Fibroblast of villous mesenchyme (primary cell): ENCODE measurements around the gene OSBPL3. TPM values are rescaled to one million over a fixed set of nuclear protein-coding genes. Genes with fewer than 3 reads are reported as not detected.
A peak's percentile ranks its signal among the peaks of the same experiment; 100 is the strongest.

Experiments used
- DNase-seq: peaks from one replicate; pipeline ENCODE4 v3.0.0-alpha.2; 2010; ENCODE audit warnings: low read depth
- H3K4me3 ChIP-seq: 2 replicates; pipeline ENCODE4 v1.5.1; 2011; ENCODE audit warnings: low read depth, mild to moderate bottlenecking, low read length
- total RNA-seq: library from RNA; depleted of rRNA; stranded (reverse); fragments of >200 nt; gene quantifications from 2 replicates; pipeline ENCODE4 v1.2.3, GENCODE V29; 2012
- TF ChIP-seq, protein P1 (sequence below): IDR thresholded peaks from 2 replicates; pipeline ENCODE4 v1.5.1; 2012; ENCODE audit warnings: low read depth, mild to moderate bottlenecking, low read length; ENCODE audit not compliant: insufficient read depth

OSBPL3 gene
- total RNA-seq, 1 donor: 39.3 TPM

DNA sequence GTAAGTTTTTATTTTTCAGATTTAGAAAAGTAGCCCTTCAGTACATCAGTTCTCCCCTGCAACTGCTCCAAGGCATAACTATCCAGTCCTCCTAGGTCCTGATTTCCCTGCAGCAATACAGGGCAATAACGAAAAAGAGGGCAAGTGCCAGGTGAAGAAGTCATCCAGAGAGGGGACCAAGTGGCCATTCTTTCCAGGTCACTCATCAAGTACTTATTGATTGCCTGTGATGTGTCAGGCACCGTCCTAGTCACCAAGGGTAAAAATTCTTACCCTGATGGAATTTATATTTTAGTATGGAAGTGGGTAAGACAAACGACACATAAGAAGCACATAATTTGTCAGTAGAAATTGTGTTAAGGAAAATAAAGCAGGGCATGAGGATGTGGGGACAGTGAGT is 155.6 kb downstream of the OSBPL3 start:
- DNase-seq: no peak
- TF ChIP-seq, protein P1, sequence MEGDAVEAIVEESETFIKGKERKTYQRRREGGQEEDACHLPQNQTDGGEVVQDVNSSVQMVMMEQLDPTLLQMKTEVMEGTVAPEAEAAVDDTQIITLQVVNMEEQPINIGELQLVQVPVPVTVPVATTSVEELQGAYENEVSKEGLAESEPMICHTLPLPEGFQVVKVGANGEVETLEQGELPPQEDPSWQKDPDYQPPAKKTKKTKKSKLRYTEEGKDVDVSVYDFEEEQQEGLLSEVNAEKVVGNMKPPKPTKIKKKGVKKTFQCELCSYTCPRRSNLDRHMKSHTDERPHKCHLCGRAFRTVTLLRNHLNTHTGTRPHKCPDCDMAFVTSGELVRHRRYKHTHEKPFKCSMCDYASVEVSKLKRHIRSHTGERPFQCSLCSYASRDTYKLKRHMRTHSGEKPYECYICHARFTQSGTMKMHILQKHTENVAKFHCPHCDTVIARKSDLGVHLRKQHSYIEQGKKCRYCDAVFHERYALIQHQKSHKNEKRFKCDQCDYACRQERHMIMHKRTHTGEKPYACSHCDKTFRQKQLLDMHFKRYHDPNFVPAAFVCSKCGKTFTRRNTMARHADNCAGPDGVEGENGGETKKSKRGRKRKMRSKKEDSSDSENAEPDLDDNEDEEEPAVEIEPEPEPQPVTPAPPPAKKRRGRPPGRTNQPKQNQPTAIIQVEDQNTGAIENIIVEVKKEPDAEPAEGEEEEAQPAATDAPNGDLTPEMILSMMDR: no peak
- H3K4me3 ChIP-seq: no peak overlapping the region

DNA sequence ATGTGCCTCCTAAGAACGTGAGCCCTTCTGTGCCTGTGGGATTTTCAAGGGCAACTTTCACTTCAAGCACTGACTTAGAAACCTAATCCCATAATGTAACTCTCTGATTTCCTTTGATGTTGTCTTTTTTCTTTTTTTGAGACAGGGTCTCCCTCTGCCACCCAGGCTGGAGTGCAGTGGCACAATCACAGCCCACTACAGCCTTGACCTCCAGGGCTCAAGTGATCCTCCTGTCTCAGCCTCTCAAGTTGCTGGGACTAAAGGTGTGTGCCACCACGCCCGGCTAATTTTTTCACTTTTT is 158.3 kb downstream of the OSBPL3 start:
- DNase-seq: no peak
- H3K4me3 ChIP-seq: no peak overlapping the region
- TF ChIP-seq, protein P1: no peak

DNA sequence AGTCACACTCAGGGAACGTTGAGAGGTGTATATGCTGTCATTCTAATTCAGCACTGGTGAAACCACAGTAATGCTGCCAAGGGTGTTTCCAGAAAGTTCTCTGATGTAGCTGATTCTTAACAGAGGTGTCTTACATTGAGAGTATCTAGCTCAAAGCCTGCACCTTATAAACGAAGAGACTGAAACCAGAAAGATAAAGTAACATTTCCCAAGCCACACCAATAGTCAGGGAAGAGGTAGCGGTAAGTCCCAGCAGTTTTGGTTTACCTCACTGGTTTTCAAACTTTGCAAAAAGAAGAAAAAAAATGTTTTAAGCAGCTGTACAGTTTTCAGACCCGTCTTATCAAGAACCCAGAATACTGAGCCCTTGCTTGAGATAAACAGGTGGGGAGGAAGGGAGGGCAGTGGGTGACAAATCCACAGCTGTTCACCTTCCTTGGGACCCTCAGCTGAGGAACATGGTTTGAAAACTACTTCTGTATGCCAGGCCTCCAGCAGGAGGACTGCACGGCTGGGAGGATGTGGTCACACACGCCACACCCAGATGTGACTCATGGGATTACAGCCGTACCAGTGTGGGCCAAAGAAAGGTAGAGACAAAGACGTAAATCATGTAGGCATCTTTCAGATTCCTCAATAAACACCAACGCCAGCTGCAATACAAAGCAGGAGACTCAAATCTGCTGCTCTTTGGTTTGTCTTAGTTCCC is 158.8 kb downstream of the OSBPL3 start:
- DNase-seq: peak; percentile 97
- H3K4me3 ChIP-seq: peak overlapping the region; percentile 15
- TF ChIP-seq, protein P1: peak; percentile 44

DNA sequence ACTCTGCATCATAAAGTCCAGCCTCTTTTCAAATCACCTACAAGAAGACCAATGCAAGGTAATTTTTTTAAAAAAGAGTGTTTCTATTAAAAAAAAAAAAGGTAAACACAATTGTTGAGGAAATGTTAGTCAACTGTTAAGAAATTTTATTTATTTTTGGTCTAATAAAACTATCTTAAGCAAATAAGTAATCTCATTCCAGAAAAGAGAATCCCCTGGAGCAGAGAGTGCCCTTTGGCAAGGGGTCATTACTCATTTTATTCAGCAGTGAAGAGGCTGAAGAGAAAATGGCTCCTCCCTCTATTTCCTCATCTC is 159.3 kb downstream of the OSBPL3 start:
- DNase-seq: no peak
- H3K4me3 ChIP-seq: no peak overlapping the region
- TF ChIP-seq, protein P1: no peak

GRCh38 chr7:24819916-24820689 is 159.9 kb downstream of the OSBPL3 start:
- peak; percentile 93 for DNase-seq

DNA sequence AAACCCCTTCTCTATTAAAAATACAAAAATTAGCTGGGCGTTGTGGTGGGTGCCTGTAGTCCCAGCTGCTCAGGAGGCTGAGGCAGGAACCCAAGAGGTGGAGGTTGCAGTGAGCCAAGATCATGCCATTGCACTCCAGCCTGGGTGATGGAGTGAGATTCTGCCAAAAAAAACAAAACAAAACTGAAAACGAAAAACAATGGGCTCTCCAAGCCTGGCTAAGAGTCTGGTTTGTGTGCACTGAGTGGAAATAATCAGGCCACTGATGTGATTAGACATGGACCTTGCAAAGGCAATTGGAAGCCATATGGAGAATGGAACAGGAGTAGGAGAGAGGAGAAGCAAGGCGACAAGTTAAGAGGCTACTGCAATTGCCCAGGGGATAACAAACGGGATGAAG is 162.6 kb downstream of the OSBPL3 start:
- DNase-seq: no peak
- no peak overlapping the region for H3K4me3 ChIP-seq
- TF ChIP-seq, protein P1: no peak

More at GRCh38 chr7:24819916-24820689, 159.9 kb downstream of the OSBPL3 start:
- TF ChIP-seq, protein P1: peak; percentile 96
- no peak overlapping the region for H3K4me3 ChIP-seq
